Epithelial cell of esophagus (primary cell): Measurements from ENCODE around the gene RPL3.

Experiments
- DNase-seq: peaks from one replicate; pipeline ENCODE4 v3.0.0; 2010; ENCODE audit warnings: low read depth
- H3K4me3 ChIP-seq: 2 replicates; pipeline ENCODE4 v1.5.1; 2011; ENCODE audit warnings: mild to moderate bottlenecking, low read length, control low read depth
- CTCF ChIP-seq: IDR thresholded peaks from 2 replicates; pipeline ENCODE4 v1.5.1; 2011; ENCODE audit warnings: low read depth, mild to moderate bottlenecking, low read length, control low read depth, inconsistent platforms; ENCODE audit not compliant: insufficient read depth; ENCODE audit errors: missing control alignments

RPL3 gene

GRCh38 chr22:39280250-39280649, 39.2 kb downstream of the RPL3 start:
- TF ChIP-seq CTCF, result no peak
- no peak overlapping the region for H3K4me3 ChIP-seq
- no peak for DNase-seq

- TF ChIP-seq CTCF, result no peak
- no peak overlapping the region for H3K4me3 ChIP-seq
- DNase-seq, result no peak
Observed at GRCh38 chr22:39279170-39279850, 40.1 kb downstream of the RPL3 start.

- DNase-seq, result no peak
- H3K4me3 ChIP-seq, result no peak overlapping the region
- no peak for TF ChIP-seq CTCF
Observed at GRCh38 chr22:39278040-39278439, 41.4 kb downstream of the RPL3 start.

GRCh38 chr22:39277142-39277607, 42.2 kb downstream of the RPL3 start:
- DNase-seq, result peak; percentile 74
- TF ChIP-seq CTCF, result no peak

GRCh38 chr22:39276440-39277141, 42.8 kb downstream of the RPL3 start:
- DNase-seq, result peak; percentile 45
- H3K4me3 ChIP-seq, result no peak overlapping the region
- no peak for TF ChIP-seq CTCF

More at GRCh38 chr22:39277142-39277607, 42.2 kb downstream of the RPL3 start:
- H3K4me3 ChIP-seq, result no peak overlapping the region

GRCh38 chr22:39275814-39276439, 43.5 kb downstream of the RPL3 start:
- no peak for DNase-seq
- TF ChIP-seq CTCF, result no peak
- H3K4me3 ChIP-seq, result no peak overlapping the region
